ES-I3 (cell line): Measurements from ENCODE around the gene CAMTA2.
"Not testable (repeated sequence)": the region's sequence is repeated elsewhere in the genome, so short reads cannot be mapped to it uniquely, and the experiment has no call there.

Experiments
- H3K36me3 ChIP-seq: 2 replicates; pipeline ENCODE4 v1.6.1; 2013; ENCODE audit warnings: mild to moderate bottlenecking, low read length, control low read depth, moderate library complexity; ENCODE audit not compliant: insufficient read depth
- H3K4me1 ChIP-seq: 2 replicates; pipeline ENCODE4 v1.6.1; 2013; ENCODE audit warnings: mild to moderate bottlenecking, control low read depth, low read length; ENCODE audit not compliant: insufficient read depth
- H3K9ac ChIP-seq: 2 replicates; pipeline ENCODE4 v1.6.1; 2013; ENCODE audit warnings: low read depth, mild to moderate bottlenecking, low read length, moderate library complexity
- H3K9me3 ChIP-seq: 2 replicates; pipeline ENCODE4 v1.6.1; 2013; ENCODE audit warnings: mild to moderate bottlenecking, low read length, moderate library complexity; ENCODE audit not compliant: control insufficient read depth, insufficient read depth

CAMTA2 gene

GRCh38 chr17:4986951-4987766 is at the start of gene CAMTA2:
Gene CAMTA2, minus strand, starts transcription at chr17:4987675. Its CDS starts 1,453 bp downstream, at chr17:4986222.
- no peaks in the 10 kb centered on the region; the same call in 1 of the 2 replicates for H3K36me3 ChIP-seq
- H3K9me3 ChIP-seq = no peaks in the 10 kb centered on the region
- peaks cover 4% of the 10 kb centered on the region; the same call in 1 of the 2 replicates for H3K4me1 ChIP-seq
- peak within 1 kb of the TSS; percentile 70 for H3K9ac ChIP-seq

GRCh38 chr17:5035315-5035714 is 47.8 kb upstream of the CAMTA2 start, which contains the start of gene SLC52A1:
Gene SLC52A1, minus strand, starts transcription at chr17:5035426. Its CDS starts 820 bp downstream, at chr17:5034606.
- Histone ChIP-seq H3K9ac (peak within 1 kb of the TSS; percentile 71; the same call in 1 of the 2 replicates), H3K9me3 (no peaks in the 10 kb centered on the region), H3K36me3 (no peaks in the 10 kb centered on the region), H3K4me1 (no peaks in the 10 kb centered on the region)

- peak overlapping the region; percentile 71; the same call in 1 of the 2 replicates for H3K9ac ChIP-seq
- H3K36me3 ChIP-seq = no peaks in the 10 kb centered on the region
- H3K4me1 ChIP-seq = no peaks in the 10 kb centered on the region
- no peaks in the 10 kb centered on the region for H3K9me3 ChIP-seq
Measured at GRCh38 chr17:5034651-5035050, 47.2 kb upstream of the CAMTA2 start.

GRCh38 chr17:5034063-5034462 is 46.6 kb upstream of the CAMTA2 start:
- Histone ChIP-seq H3K4me1 (no peaks in the 10 kb centered on the region), H3K9me3 (no peaks in the 10 kb centered on the region), H3K36me3 (no peaks in the 10 kb centered on the region), H3K9ac (peak overlapping the region; percentile 21; the same call in 1 of the 2 replicates)

- H3K4me1 ChIP-seq = no peaks in the 10 kb centered on the region
- H3K9ac ChIP-seq = no peak overlapping the region
- H3K9me3 ChIP-seq = no peaks in the 10 kb centered on the region
- H3K36me3 ChIP-seq = no peaks in the 10 kb centered on the region
Measured at GRCh38 chr17:5033352-5034015, 46.0 kb upstream of the CAMTA2 start.

- H3K36me3 ChIP-seq = no peaks in the 10 kb centered on the region
- no peak overlapping the region for H3K9ac ChIP-seq
- no peaks in the 10 kb centered on the region for H3K9me3 ChIP-seq
- H3K4me1 ChIP-seq = no peaks in the 10 kb centered on the region
Measured at GRCh38 chr17:5032865-5033264, 45.4 kb upstream of the CAMTA2 start.

- H3K4me1 ChIP-seq = no peaks in the 10 kb centered on the region
- H3K36me3 ChIP-seq = no peaks in the 10 kb centered on the region
- no peaks in the 10 kb centered on the region for H3K9me3 ChIP-seq
- peak overlapping the region; percentile 58 for H3K9ac ChIP-seq
Measured at GRCh38 chr17:5031365-5032082, 44.0 kb upstream of the CAMTA2 start.

- H3K9me3 ChIP-seq, H3K4me1 ChIP-seq, H3K9ac ChIP-seq: not testable (repeated sequence)
Measured at GRCh38 chr17:5030168-5030567, 42.7 kb upstream of the CAMTA2 start.

GRCh38 chr17:5027916-5028315 is 40.4 kb upstream of the CAMTA2 start:
- H3K4me1 ChIP-seq = no peaks in the 10 kb centered on the region
- no peaks in the 10 kb centered on the region for H3K9me3 ChIP-seq
- H3K9ac ChIP-seq = no peak overlapping the region
- no peaks in the 10 kb centered on the region for H3K36me3 ChIP-seq

More at GRCh38 chr17:5030168-5030567, 42.7 kb upstream of the CAMTA2 start:
- not testable (repeated sequence) for H3K36me3 ChIP-seq

GRCh38 chr17:5027299-5027698 is 39.8 kb upstream of the CAMTA2 start:
- H3K4me1 ChIP-seq = no peaks in the 10 kb centered on the region
- no peaks in the 10 kb centered on the region for H3K36me3 ChIP-seq
- H3K9me3 ChIP-seq = no peaks in the 10 kb centered on the region
- no peak overlapping the region for H3K9ac ChIP-seq

GRCh38 chr17:5024604-5025003 is 37.1 kb upstream of the CAMTA2 start:
- H3K9ac ChIP-seq = no peak overlapping the region
- H3K9me3 ChIP-seq = no peaks in the 10 kb centered on the region
- peaks cover 6% of the 10 kb centered on the region; the same call in 1 of the 2 replicates for H3K36me3 ChIP-seq
- H3K4me1 ChIP-seq = no peaks in the 10 kb centered on the region

- Histone ChIP-seq H3K9me3 (no peaks in the 10 kb centered on the region), H3K9ac (no peak overlapping the region), H3K36me3 (peaks cover 6% of the 10 kb centered on the region), H3K4me1 (no peaks in the 10 kb centered on the region)
Measured at GRCh38 chr17:5023588-5024147, 36.2 kb upstream of the CAMTA2 start.

GRCh38 chr17:5022171-5022711 is 34.8 kb upstream of the CAMTA2 start:
- Histone ChIP-seq H3K9ac (no peak overlapping the region), H3K36me3 (peaks cover 6% of the 10 kb centered on the region), H3K9me3 (no peaks in the 10 kb centered on the region), H3K4me1 (no peaks in the 10 kb centered on the region)

- Histone ChIP-seq H3K9ac (no peak overlapping the region), H3K36me3 (peaks cover 6% of the 10 kb centered on the region), H3K9me3 (no peaks in the 10 kb centered on the region), H3K4me1 (no peaks in the 10 kb centered on the region)
Measured at GRCh38 chr17:5020502-5021023, 33.1 kb upstream of the CAMTA2 start.
